ENCODE results near the gene BTLA.

BTLA gene

DNA sequence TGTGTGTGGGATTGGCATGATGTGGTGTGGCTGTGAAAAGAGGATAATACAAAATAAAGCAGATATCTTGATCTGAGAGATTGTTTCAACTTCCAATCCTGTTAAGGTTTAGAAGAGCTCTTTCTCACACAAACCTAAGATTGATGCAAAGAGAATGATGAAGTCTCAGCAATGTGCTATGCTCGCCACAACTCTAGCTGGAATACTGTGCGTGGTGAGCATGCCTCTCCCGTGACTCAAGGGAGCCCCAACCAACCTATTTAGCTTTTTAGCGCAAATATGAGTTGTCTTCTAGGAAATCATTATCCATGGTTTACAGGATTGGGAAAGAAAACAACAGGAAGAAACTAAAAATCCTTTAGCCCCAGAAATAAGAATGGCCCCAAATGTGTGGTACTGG lies 28.5 kb downstream of the BTLA start:
- no peak overlapping the region for H3K9ac ChIP-seq (ENCODE audit: low read length)
- no peaks in the 10 kb centered on the region for H3K27me3 ChIP-seq (replicated peaks; ENCODE audit: insufficient read depth, low read length)
- no peak for DNase-seq
- 0 out of 2 replicates have a peak, but pooled peaks cover 17% of the 10 kb centered on the region for H3K4me1 ChIP-seq (ENCODE audit: low read length)
- H3K9me3 ChIP-seq (replicated peaks; ENCODE audit: insufficient read depth, low read length), result no peaks in the 10 kb centered on the region
- no peak overlapping the region for H3K27ac ChIP-seq (ENCODE audit: low read length)
- no peak overlapping the region for H3K4me3 ChIP-seq (ENCODE audit: low read length)
- no peaks in the 10 kb centered on the region for H4K20me1 ChIP-seq (ENCODE audit: insufficient read depth, low read length)
- H3K36me3 ChIP-seq (replicated peaks; ENCODE audit: insufficient read depth, low read length), result no peaks in the 10 kb centered on the region
- TF ChIP-seq, protein P1, sequence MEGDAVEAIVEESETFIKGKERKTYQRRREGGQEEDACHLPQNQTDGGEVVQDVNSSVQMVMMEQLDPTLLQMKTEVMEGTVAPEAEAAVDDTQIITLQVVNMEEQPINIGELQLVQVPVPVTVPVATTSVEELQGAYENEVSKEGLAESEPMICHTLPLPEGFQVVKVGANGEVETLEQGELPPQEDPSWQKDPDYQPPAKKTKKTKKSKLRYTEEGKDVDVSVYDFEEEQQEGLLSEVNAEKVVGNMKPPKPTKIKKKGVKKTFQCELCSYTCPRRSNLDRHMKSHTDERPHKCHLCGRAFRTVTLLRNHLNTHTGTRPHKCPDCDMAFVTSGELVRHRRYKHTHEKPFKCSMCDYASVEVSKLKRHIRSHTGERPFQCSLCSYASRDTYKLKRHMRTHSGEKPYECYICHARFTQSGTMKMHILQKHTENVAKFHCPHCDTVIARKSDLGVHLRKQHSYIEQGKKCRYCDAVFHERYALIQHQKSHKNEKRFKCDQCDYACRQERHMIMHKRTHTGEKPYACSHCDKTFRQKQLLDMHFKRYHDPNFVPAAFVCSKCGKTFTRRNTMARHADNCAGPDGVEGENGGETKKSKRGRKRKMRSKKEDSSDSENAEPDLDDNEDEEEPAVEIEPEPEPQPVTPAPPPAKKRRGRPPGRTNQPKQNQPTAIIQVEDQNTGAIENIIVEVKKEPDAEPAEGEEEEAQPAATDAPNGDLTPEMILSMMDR (IDR thresholded peaks at IDR 0.05; ENCODE audit: low read length), result no peak
- TF ChIP-seq EZH2 (optimal IDR thresholded peaks at IDR 0.05; ENCODE audit: low read depth, low read length), result no peak
- no peak for TF ChIP-seq EZH2phosphoT487 (IDR thresholded peaks at IDR 0.05; ENCODE audit: low read length)
- no peak overlapping the region for H2AFZ ChIP-seq (ENCODE audit: low read length)
- H3F3A ChIP-seq (ENCODE audit: insufficient read depth, low read length), result no peaks in the 10 kb centered on the region
- no peaks in the 10 kb centered on the region for H3K9me2 ChIP-seq (replicated peaks; ENCODE audit: insufficient read depth, low read length)
- H3K79me2 ChIP-seq (ENCODE audit: low read length), result no peaks in the 10 kb centered on the region
- H3K4me2 ChIP-seq (ENCODE audit: low read depth, low read length), result no peak overlapping the region

DNA sequence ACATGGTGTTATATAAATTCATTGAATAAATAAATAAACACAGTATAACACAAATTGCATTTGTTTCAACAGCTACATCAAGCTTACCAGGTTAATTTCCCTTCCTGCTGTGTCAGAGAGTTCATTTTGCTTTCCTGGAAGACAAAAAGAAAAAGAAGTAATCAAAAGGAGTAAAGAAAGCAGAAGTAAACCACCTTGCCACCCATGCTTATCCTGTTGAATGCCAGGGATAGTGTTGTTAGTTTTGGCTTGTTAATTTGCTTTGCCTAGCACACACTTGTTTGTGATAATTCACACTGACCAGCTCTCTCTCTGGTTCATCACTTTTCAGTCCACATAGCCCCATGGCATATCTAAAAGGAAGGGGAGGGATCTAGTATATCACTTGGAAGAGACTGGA lies 29.6 kb downstream of the BTLA start:
- no peak overlapping the region for H2AFZ ChIP-seq (ENCODE audit: low read length)
- H3K4me1 ChIP-seq (ENCODE audit: low read length), result peaks cover 29% of the 10 kb centered on the region
- H3K4me3 ChIP-seq (ENCODE audit: low read length), result no peak overlapping the region
- H3K4me2 ChIP-seq (ENCODE audit: low read depth, low read length), result no peak overlapping the region
- TF ChIP-seq, protein P1 (IDR thresholded peaks at IDR 0.05; ENCODE audit: low read length), result no peak
- TF ChIP-seq EZH2 (optimal IDR thresholded peaks at IDR 0.05; ENCODE audit: low read depth, low read length), result no peak
- no peak for TF ChIP-seq EZH2phosphoT487 (IDR thresholded peaks at IDR 0.05; ENCODE audit: low read length)
- no peaks in the 10 kb centered on the region for H3K36me3 ChIP-seq (replicated peaks; ENCODE audit: insufficient read depth, low read length)
- H3K79me2 ChIP-seq (ENCODE audit: low read length), result no peaks in the 10 kb centered on the region
- no peak overlapping the region for H3K9ac ChIP-seq (ENCODE audit: low read length)
- no peak for DNase-seq
- H3K27ac ChIP-seq (ENCODE audit: low read length), result no peak overlapping the region
- H3K9me3 ChIP-seq (replicated peaks; ENCODE audit: insufficient read depth, low read length), result no peaks in the 10 kb centered on the region
- H3K27me3 ChIP-seq (replicated peaks; ENCODE audit: insufficient read depth, low read length), result no peaks in the 10 kb centered on the region
- no peaks in the 10 kb centered on the region for H4K20me1 ChIP-seq (ENCODE audit: insufficient read depth, low read length)
- H3F3A ChIP-seq (ENCODE audit: insufficient read depth, low read length), result 0 out of 2 replicates have a peak, but pooled peaks cover 3% of the 10 kb centered on the region
- no peaks in the 10 kb centered on the region for H3K9me2 ChIP-seq (replicated peaks; ENCODE audit: insufficient read depth, low read length)

DNA sequence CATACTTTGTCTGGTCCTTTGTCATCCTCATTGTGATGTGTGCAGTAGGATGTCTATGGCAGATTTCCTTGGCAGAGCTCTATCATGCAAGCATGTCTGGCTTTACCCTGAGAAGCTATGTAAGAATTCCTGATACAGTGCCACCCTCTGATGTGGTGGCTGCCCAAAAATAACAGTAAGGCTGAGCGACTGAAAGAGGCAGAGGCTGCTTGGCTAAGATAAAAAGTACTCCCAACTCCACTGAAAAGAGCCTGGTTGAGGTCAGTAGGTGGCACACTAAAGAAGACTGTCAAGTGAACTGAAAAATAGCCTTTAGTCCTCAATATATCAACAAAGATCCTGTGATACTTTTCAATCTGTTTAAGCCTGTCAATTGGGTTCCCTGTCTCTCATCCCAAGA lies 31.7 kb downstream of the BTLA start:
- Histone ChIP-seq H3K4me3 (ENCODE audit: low read length) (no peak overlapping the region), H3K9me3 (replicated peaks; ENCODE audit: insufficient read depth, low read length) (no peaks in the 10 kb centered on the region), H4K20me1 (ENCODE audit: insufficient read depth, low read length) (no peaks in the 10 kb centered on the region), H3K27me3 (replicated peaks; ENCODE audit: insufficient read depth, low read length) (no peaks in the 10 kb centered on the region), H3K9me2 (replicated peaks; ENCODE audit: insufficient read depth, low read length) (no peaks in the 10 kb centered on the region), H3K9ac (ENCODE audit: low read length) (no peak overlapping the region), H3K4me1 (ENCODE audit: low read length) (peaks cover 39% of the 10 kb centered on the region), H2AFZ (ENCODE audit: low read length) (no peak overlapping the region), H3K79me2 (ENCODE audit: low read length) (no peaks in the 10 kb centered on the region), H3K36me3 (replicated peaks; ENCODE audit: insufficient read depth, low read length) (no peaks in the 10 kb centered on the region), H3K4me2 (ENCODE audit: low read depth, low read length) (no peak overlapping the region), H3K27ac (ENCODE audit: low read length) (no peak overlapping the region), H3F3A (ENCODE audit: insufficient read depth, low read length) (peaks cover 13% of the 10 kb centered on the region; the same call in 1 of the 2 replicates)
- no peak for TF ChIP-seq EZH2phosphoT487 (IDR thresholded peaks at IDR 0.05; ENCODE audit: low read length)
- TF ChIP-seq, protein P1 (IDR thresholded peaks at IDR 0.05; ENCODE audit: low read length), result no peak
- TF ChIP-seq EZH2 (optimal IDR thresholded peaks at IDR 0.05; ENCODE audit: low read depth, low read length), result no peak
- no peak for DNase-seq
